Measurements from ENCODE around the gene SPRR3. TPM values are rescaled to one million over a fixed set of nuclear protein-coding genes. Genes with fewer than 3 reads are reported as not detected.

The SPRR3 gene
- total and polyA plus RNA-seq, 4 donors: 0.61 TPM; not detected in 3

DNA sequence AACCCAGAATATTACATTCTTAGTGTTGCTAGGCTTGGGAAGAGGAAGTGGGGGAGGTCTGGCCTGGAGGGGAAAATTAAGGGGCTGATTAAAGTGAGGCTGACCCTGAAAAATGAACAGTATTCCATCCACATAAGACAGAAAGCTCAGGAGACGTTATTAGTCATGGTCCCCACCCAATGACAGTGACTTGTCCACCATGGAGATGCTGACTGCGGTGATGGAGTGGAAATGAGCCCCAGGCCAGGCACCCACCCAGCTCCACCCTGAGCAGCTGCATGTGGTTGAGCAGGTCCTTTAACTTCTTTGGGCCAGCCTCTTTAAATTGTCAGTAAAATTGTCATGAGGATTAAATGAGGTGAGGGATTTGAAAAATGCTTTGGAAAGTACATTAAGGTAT, 32.5 kb upstream of the SPRR3 start (continued):
- TF ChIP-seq, protein P1, sequence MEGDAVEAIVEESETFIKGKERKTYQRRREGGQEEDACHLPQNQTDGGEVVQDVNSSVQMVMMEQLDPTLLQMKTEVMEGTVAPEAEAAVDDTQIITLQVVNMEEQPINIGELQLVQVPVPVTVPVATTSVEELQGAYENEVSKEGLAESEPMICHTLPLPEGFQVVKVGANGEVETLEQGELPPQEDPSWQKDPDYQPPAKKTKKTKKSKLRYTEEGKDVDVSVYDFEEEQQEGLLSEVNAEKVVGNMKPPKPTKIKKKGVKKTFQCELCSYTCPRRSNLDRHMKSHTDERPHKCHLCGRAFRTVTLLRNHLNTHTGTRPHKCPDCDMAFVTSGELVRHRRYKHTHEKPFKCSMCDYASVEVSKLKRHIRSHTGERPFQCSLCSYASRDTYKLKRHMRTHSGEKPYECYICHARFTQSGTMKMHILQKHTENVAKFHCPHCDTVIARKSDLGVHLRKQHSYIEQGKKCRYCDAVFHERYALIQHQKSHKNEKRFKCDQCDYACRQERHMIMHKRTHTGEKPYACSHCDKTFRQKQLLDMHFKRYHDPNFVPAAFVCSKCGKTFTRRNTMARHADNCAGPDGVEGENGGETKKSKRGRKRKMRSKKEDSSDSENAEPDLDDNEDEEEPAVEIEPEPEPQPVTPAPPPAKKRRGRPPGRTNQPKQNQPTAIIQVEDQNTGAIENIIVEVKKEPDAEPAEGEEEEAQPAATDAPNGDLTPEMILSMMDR (IDR thresholded peaks at IDR 0.05; ENCODE audit: low read depth, low read length, missing input control): no peak
- no peak for TF ChIP-seq RAD21 (IDR thresholded peaks at IDR 0.05)
- no peak for TF ChIP-seq HNF4G (IDR thresholded peaks at IDR 0.05)
- no peak for TF ChIP-seq FOXA1 (IDR thresholded peaks at IDR 0.05)
- TF ChIP-seq, protein P2, sequence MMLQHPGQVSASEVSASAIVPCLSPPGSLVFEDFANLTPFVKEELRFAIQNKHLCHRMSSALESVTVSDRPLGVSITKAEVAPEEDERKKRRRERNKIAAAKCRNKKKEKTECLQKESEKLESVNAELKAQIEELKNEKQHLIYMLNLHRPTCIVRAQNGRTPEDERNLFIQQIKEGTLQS (IDR thresholded peaks at IDR 0.05): no peak

DNA sequence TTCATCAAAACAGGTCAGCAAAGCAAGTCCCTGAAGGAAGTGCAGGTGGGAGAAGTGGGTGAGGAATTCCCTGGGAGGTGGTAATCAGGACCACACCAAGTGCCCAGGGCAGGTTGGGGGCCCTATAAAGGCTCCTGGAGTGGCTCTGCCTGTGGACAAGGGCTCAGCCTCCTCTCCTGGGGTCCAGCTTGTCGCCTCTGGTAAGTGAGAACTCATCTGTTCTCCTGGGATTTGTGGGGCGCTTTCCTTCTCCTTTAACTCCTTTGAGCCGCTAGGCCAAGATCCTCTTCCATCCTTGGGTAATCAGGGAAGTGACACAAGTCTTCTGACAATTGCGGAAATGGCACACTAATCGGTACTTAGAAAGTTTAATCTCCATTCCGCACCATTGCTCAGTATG, 31.1 kb upstream of the SPRR3 start, which contains the start of gene SPRR4:
TSS of gene SPRR4 (plus strand) at position 154 of the 400 bp plus-strand sequence. CDS start 1,243 bp downstream, outside the sequence.
- no peaks in the 10 kb centered on the region for H3K4me1 ChIP-seq (ENCODE audit: control insufficient read depth in 4 of 4, insufficient read depth in 4 of 4, low read length in 3 of 4)
- H3K9me3 ChIP-seq (ENCODE audit: control insufficient read depth in 4 of 4, low read length in 3 of 4): no peaks in the 10 kb centered on the region
- H3K27me3 ChIP-seq (ENCODE audit: control insufficient read depth in 4 of 4, insufficient read depth in 4 of 4, low read length in 3 of 4): no peaks in the 10 kb centered on the region
- no peaks in the 10 kb centered on the region for H3K36me3 ChIP-seq (ENCODE audit: control insufficient read depth in 4 of 4, insufficient read depth in 3 of 4, low read depth in 1 of 4, low read length in 3 of 4)
- no peak within 1 kb of the TSS for H3K4me3 ChIP-seq (ENCODE audit: low read depth in 1 of 3, low read length in 3 of 3)
- TF ChIP-seq RXRA (IDR thresholded peaks at IDR 0.05): no peak
- no peak for TF ChIP-seq NR2F2 (IDR thresholded peaks at IDR 0.05)
- TF ChIP-seq, protein P3, sequence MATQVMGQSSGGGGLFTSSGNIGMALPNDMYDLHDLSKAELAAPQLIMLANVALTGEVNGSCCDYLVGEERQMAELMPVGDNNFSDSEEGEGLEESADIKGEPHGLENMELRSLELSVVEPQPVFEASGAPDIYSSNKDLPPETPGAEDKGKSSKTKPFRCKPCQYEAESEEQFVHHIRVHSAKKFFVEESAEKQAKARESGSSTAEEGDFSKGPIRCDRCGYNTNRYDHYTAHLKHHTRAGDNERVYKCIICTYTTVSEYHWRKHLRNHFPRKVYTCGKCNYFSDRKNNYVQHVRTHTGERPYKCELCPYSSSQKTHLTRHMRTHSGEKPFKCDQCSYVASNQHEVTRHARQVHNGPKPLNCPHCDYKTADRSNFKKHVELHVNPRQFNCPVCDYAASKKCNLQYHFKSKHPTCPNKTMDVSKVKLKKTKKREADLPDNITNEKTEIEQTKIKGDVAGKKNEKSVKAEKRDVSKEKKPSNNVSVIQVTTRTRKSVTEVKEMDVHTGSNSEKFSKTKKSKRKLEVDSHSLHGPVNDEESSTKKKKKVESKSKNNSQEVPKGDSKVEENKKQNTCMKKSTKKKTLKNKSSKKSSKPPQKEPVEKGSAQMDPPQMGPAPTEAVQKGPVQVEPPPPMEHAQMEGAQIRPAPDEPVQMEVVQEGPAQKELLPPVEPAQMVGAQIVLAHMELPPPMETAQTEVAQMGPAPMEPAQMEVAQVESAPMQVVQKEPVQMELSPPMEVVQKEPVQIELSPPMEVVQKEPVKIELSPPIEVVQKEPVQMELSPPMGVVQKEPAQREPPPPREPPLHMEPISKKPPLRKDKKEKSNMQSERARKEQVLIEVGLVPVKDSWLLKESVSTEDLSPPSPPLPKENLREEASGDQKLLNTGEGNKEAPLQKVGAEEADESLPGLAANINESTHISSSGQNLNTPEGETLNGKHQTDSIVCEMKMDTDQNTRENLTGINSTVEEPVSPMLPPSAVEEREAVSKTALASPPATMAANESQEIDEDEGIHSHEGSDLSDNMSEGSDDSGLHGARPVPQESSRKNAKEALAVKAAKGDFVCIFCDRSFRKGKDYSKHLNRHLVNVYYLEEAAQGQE (IDR thresholded peaks at IDR 0.05): no peak
- no peak for TF ChIP-seq FOXA1 (IDR thresholded peaks at IDR 0.05)
- TF ChIP-seq HNF4G (IDR thresholded peaks at IDR 0.05): no peak
- TF ChIP-seq RAD21 (IDR thresholded peaks at IDR 0.05): no peak
- TF ChIP-seq SP1 (IDR thresholded peaks at IDR 0.05): no peak
- peak; percentile 23 for DNase-seq (ENCODE audit: low spot score)
- H3K9ac ChIP-seq (ENCODE audit: low read depth in 1 of 2, low read length in 2 of 2): no peak within 1 kb of the TSS
- 92% methylated on average over 6 of the region's 6 CpGs for WGBS
- H3K27ac ChIP-seq (ENCODE audit: low read depth in 1 of 2, low read length in 2 of 2): no peak within 1 kb of the TSS

GRCh38 chr1:152972196-152972886, 29.2 kb upstream of the SPRR3 start:
- Histone ChIP-seq H3K4me1 (ENCODE audit: control insufficient read depth in 4 of 4, insufficient read depth in 4 of 4, low read length in 3 of 4) (no peaks in the 10 kb centered on the region), H3K4me3 (ENCODE audit: low read depth in 1 of 3, low read length in 3 of 3) (no peak overlapping the region), H3K9ac (ENCODE audit: low read depth in 1 of 2, low read length in 2 of 2) (no peak overlapping the region), H3K36me3 (ENCODE audit: control insufficient read depth in 4 of 4, insufficient read depth in 3 of 4, low read depth in 1 of 4, low read length in 3 of 4) (no peaks in the 10 kb centered on the region), H3K27ac (ENCODE audit: low read depth in 1 of 2, low read length in 2 of 2) (no peak overlapping the region), H3K9me3 (ENCODE audit: control insufficient read depth in 4 of 4, low read length in 3 of 4) (no peaks in the 10 kb centered on the region), H3K27me3 (ENCODE audit: control insufficient read depth in 4 of 4, insufficient read depth in 4 of 4, low read length in 3 of 4) (no peaks in the 10 kb centered on the region)
- TF ChIP-seq RXRA (IDR thresholded peaks at IDR 0.05) (no peak), SP1 (IDR thresholded peaks at IDR 0.05) (no peak), RAD21 (IDR thresholded peaks at IDR 0.05) (no peak), GABPA (IDR thresholded peaks at IDR 0.05 in 1 of 2, conservative IDR thresholded peaks at IDR 0.05 in 1 of 2) (no peak), JUND (IDR thresholded peaks at IDR 0.05) (no peak), YY1 (IDR thresholded peaks at IDR 0.05) (no peak), HNF4A (conservative IDR thresholded peaks at IDR 0.05) (no peak), MAX (IDR thresholded peaks at IDR 0.05) (no peak), FOXA2 (IDR thresholded peaks at IDR 0.05) (no peak), HNF4G (IDR thresholded peaks at IDR 0.05) (no peak)
- 83% methylated on average over 4 of the region's 4 CpGs for WGBS
- DNase-seq (ENCODE audit: low spot score): peak; percentile 20
